Neuronal stem cell (in vitro differentiated cells): ENCODE results near the gene TPM2.
"Not testable (repeated sequence)": the region's sequence is repeated elsewhere in the genome, so short reads cannot be mapped to it uniquely, and the experiment has no call there.

Source experiments
- DNase-seq: peaks from one replicate; pipeline ENCODE4 v3.0.0-alpha.2; 2013; ENCODE audit warnings: low spot score
- H2AFZ ChIP-seq: one replicate; pipeline ENCODE4 v1.6.1; 2013; ENCODE audit warnings: mild to moderate bottlenecking, low read length, inconsistent platforms
- H2AK5ac ChIP-seq: 2 replicates; pipeline ENCODE4 v1.6.1; 2013; ENCODE audit warnings: low read depth, mild to moderate bottlenecking, inconsistent platforms, low read length, moderate library complexity, mixed read lengths
- H2BK120ac ChIP-seq: 2 replicates; pipeline ENCODE4 v1.6.1; 2013; ENCODE audit warnings: low read depth, mild to moderate bottlenecking, inconsistent platforms, low read length, moderate library complexity, mixed read lengths
- H2BK12ac ChIP-seq: one replicate; pipeline ENCODE4 v1.6.1; 2013; ENCODE audit warnings: low read length, inconsistent platforms
- H2BK15ac ChIP-seq: 2 replicates; pipeline ENCODE4 v1.6.1; 2013; ENCODE audit warnings: mild to moderate bottlenecking, low read length, inconsistent platforms, mixed read lengths
- H2BK5ac ChIP-seq: one replicate; pipeline ENCODE4 v1.6.1; 2013; ENCODE audit warnings: inconsistent platforms, mild to moderate bottlenecking, low read length, moderate library complexity
- H3K14ac ChIP-seq: one replicate; pipeline ENCODE4 v1.6.1; 2013; ENCODE audit warnings: low read length, inconsistent platforms
- H3K18ac ChIP-seq: 2 replicates; pipeline ENCODE4 v1.6.1; 2013; ENCODE audit warnings: low read length, inconsistent platforms
- H3K23ac ChIP-seq: 2 replicates; pipeline ENCODE4 v1.6.1; 2013; ENCODE audit warnings: low read depth, mild to moderate bottlenecking, mixed read lengths, low read length, inconsistent platforms; ENCODE audit not compliant: poor library complexity
- H3K27ac ChIP-seq: replicated peaks from 3 replicates; pipeline ENCODE4 v1.5.1; 2013; ENCODE audit warnings: low read length, inconsistent platforms
- H3K27me3 ChIP-seq, 3 experiments: 2 replicates each; pipeline ENCODE4 v1.6.1; 2013; ENCODE audit warnings: low read length in 3 of 3, mild to moderate bottlenecking in 2 of 3, inconsistent platforms in 1 of 3, low read depth in 1 of 3, mixed read lengths in 1 of 3, moderate library complexity in 1 of 3; ENCODE audit not compliant: control insufficient read depth in 3 of 3, insufficient read depth in 3 of 3
- H3K36me3 ChIP-seq, 2 donors: replicated peaks in 1 of 2; 2 replicates each; pipeline ENCODE4 v1.6.1; 2013; ENCODE audit warnings: low read length in 2 of 2; ENCODE audit not compliant: control insufficient read depth in 2 of 2, insufficient read depth in 2 of 2
- H3K4ac ChIP-seq: 2 replicates; pipeline ENCODE4 v1.6.1; 2013; ENCODE audit warnings: inconsistent platforms, mild to moderate bottlenecking, low read length, moderate library complexity
- H3K4me1 ChIP-seq, 2 donors: 1 replicate in 1 of 2; 2 replicates in 1 of 2; pipeline ENCODE4 v1.6.1; 2013; ENCODE audit warnings: low read length in 2 of 2, low read depth in 1 of 2; ENCODE audit not compliant: control insufficient read depth in 2 of 2, insufficient read depth in 1 of 2
- H3K4me2 ChIP-seq: one replicate; pipeline ENCODE4 v1.6.1; 2013; ENCODE audit warnings: mild to moderate bottlenecking, low read length, inconsistent platforms; ENCODE audit not compliant: insufficient read depth, poor library complexity, severe bottlenecking
- H3K4me3 ChIP-seq, 2 donors: 2 replicates each; pipeline ENCODE4 v1.5.1; 2013; ENCODE audit warnings: low read length in 2 of 2, mild to moderate bottlenecking in 2 of 2, inconsistent platforms in 1 of 2, moderate library complexity in 1 of 2
- H3K79me1 ChIP-seq: one replicate; pipeline ENCODE4 v1.6.1; 2013; ENCODE audit warnings: low read depth, mild to moderate bottlenecking, inconsistent platforms, low read length, moderate library complexity
- H3K9ac ChIP-seq: one replicate; pipeline ENCODE4 v1.6.1; 2013; ENCODE audit warnings: mild to moderate bottlenecking, low read depth, low read length, inconsistent platforms; ENCODE audit not compliant: poor library complexity
- H3K9me3 ChIP-seq, 2 donors: replicated peaks in 1 of 2; 2 replicates each; pipeline versions ENCODE3 to v1.6.1; 2013; ENCODE audit warnings: low read length in 2 of 2, mild to moderate bottlenecking in 2 of 2, inconsistent platforms in 1 of 2, low read depth in 1 of 2, mixed read lengths in 1 of 2, moderate library complexity in 1 of 2; ENCODE audit not compliant: control insufficient read depth in 2 of 2, insufficient read depth in 1 of 2
- H4K8ac ChIP-seq: one replicate; pipeline ENCODE4 v1.6.1; 2013; ENCODE audit warnings: low read depth, mild to moderate bottlenecking, inconsistent platforms, low read length, moderate library complexity
- H4K91ac ChIP-seq: one replicate; pipeline ENCODE4 v1.6.1; 2013; ENCODE audit warnings: low read length, low read depth, mild to moderate bottlenecking, inconsistent platforms; ENCODE audit not compliant: poor library complexity
- WGBS, 2 donors: extraction: QIAGEN DNeasy Blood & Tissue Kit; methylation state at CpG; one replicate each; pipeline ENCODE4 v1.1.7; 2013; ENCODE audit warnings: missing lambda C conversion rate in 2 of 2, mixed read lengths in 1 of 2; ENCODE audit not compliant: insufficient read length in 2 of 2, insufficient replicate concordance in 1 of 2; ENCODE audit errors: extremely low coverage in 2 of 2; 5-methylcytosine and 5-hydroxymethylcytosine counted together

The TPM2 gene

DNA sequence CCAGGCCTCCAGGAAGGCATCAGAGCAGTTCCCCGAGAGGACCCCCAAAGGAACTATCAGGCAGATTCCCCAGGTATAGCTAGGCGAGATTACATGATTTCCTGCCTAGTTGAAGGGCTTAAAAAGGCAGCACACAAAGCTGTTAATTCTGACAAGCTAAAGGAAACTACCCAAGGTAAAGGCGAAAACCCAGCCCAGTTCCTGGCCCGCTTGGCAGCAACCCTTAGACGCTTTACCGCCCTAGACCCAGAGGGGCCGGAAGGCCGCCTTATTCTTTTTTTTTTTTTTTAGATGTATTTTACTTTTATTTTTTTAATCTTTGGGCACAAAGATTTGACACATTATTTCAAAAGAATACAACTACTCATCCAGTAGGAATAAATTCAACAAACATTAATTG, 51.0 kb downstream of the TPM2 start:
- not testable (repeated sequence) for H3K4me3 ChIP-seq, H2BK12ac ChIP-seq, H4K91ac ChIP-seq, H3K14ac ChIP-seq, H2BK120ac ChIP-seq, H3K27me3 ChIP-seq, H2BK5ac ChIP-seq, H3K27ac ChIP-seq, H3K4me2 ChIP-seq, H3K18ac ChIP-seq, H3K4ac ChIP-seq, H4K8ac ChIP-seq, H3K36me3 ChIP-seq, H3K23ac ChIP-seq, H2AFZ ChIP-seq, H2AK5ac ChIP-seq, H2BK15ac ChIP-seq, H3K9me3 ChIP-seq, H3K9ac ChIP-seq, H3K4me1 ChIP-seq, H3K79me1 ChIP-seq, DNase-seq
- WGBS, 2 donors = no CpG with 5 or more reads among the region's 8 CpGs

GRCh38 chr9:35637427-35637955, 52.2 kb downstream of the TPM2 start:
- H4K8ac ChIP-seq, H3K9ac ChIP-seq, H2BK15ac ChIP-seq, H3K14ac ChIP-seq, H3K36me3 ChIP-seq, H3K79me1 ChIP-seq, H3K27me3 ChIP-seq, H2BK5ac ChIP-seq, H3K4me1 ChIP-seq, H2BK120ac ChIP-seq, H3K18ac ChIP-seq, DNase-seq, H3K23ac ChIP-seq, H3K4me3 ChIP-seq, H2AFZ ChIP-seq, H2BK12ac ChIP-seq, H3K27ac ChIP-seq, H4K91ac ChIP-seq, H3K9me3 ChIP-seq, H3K4me2 ChIP-seq, H3K4ac ChIP-seq, H2AK5ac ChIP-seq: not testable (repeated sequence)
- WGBS, 2 donors = no CpG with 5 or more reads among the region's 9 CpGs

- not testable (repeated sequence) for H2BK15ac ChIP-seq, H2BK12ac ChIP-seq, DNase-seq, H3K79me1 ChIP-seq, H3K23ac ChIP-seq, H3K9ac ChIP-seq, H4K91ac ChIP-seq, H3K4ac ChIP-seq, H2AFZ ChIP-seq, H2AK5ac ChIP-seq, H3K14ac ChIP-seq, H4K8ac ChIP-seq, H3K4me1 ChIP-seq, H2BK120ac ChIP-seq, H2BK5ac ChIP-seq, H3K27me3 ChIP-seq, H3K4me2 ChIP-seq, H3K18ac ChIP-seq, H3K4me3 ChIP-seq, H3K36me3 ChIP-seq, H3K27ac ChIP-seq, H3K9me3 ChIP-seq
- 100% methylated on average over 2 of the region's 6 CpGs; no CpG with 5 or more reads in 1 of the 2 donors for WGBS, 2 donors
Measured at GRCh38 chr9:35636877-35637246, 52.9 kb downstream of the TPM2 start.

GRCh38 chr9:35636135-35636876, 53.4 kb downstream of the TPM2 start:
- no peak overlapping the region for H4K8ac ChIP-seq
- WGBS, 2 donors = no CpG with 5 or more reads among the region's 9 CpGs
- H3K27me3 ChIP-seq = no peaks in the 10 kb centered on the region

More at GRCh38 chr9:35636135-35636876, 53.4 kb downstream of the TPM2 start:
- DNase-seq = no peak
- no peak overlapping the region for H2BK120ac ChIP-seq
- H3K18ac ChIP-seq = no peak overlapping the region
- no peak overlapping the region for H2BK12ac ChIP-seq
- no peaks in the 10 kb centered on the region for H3K4me1 ChIP-seq
- no peak overlapping the region for H2AFZ ChIP-seq
- no peak overlapping the region for H3K23ac ChIP-seq
- H3K9ac ChIP-seq = no peak overlapping the region
- no peak overlapping the region for H4K91ac ChIP-seq
- no peak overlapping the region for H2AK5ac ChIP-seq
- H3K36me3 ChIP-seq = no peaks in the 10 kb centered on the region
- no peak overlapping the region for H3K14ac ChIP-seq
- no peaks in the 10 kb centered on the region for H3K9me3 ChIP-seq
- no peaks in the 10 kb centered on the region for H3K79me1 ChIP-seq
- no peak overlapping the region for H3K4me2 ChIP-seq
- no peak overlapping the region for H3K4me3 ChIP-seq
- no peak overlapping the region for H2BK15ac ChIP-seq
- H3K27ac ChIP-seq = no peak overlapping the region
- H2BK5ac ChIP-seq = no peak overlapping the region
- no peak overlapping the region for H3K4ac ChIP-seq
